Measurements from ENCODE around the gene GON4L. TPM values are rescaled to one million over a fixed set of nuclear protein-coding genes. Genes with fewer than 3 reads are reported as not detected.
"Not testable (repeated sequence)": the region's sequence is repeated elsewhere in the genome, so short reads cannot be mapped to it uniquely, and the experiment has no call there.

The GON4L gene
- total RNA-seq, 5 donors from 2014 or later (not counting 1 experiment from before 2014, with no cell fraction given) = 101 to 113 (median 105) TPM

- peaks cover 0 to 66% of the 10 kb centered on the region in 2 donors for H3K36me3 ChIP-seq (ENCODE audit: control insufficient read depth in 2 of 2, extremely low read depth in 1 of 2, insufficient read depth in 1 of 2, low read length in 1 of 2)
- H3K27ac Mint-ChIP-seq = no peak overlapping the region
These were observed 55.9 kb downstream of the GON4L start for GRCh38 chr1:155801149-155801548.

GRCh38 chr1:155795618-155796017 lies 61.4 kb downstream of the GON4L start:
- H3K9me3 ChIP-seq; H3K27ac ChIP-seq (ENCODE audit: low read length); DNase-seq; H3K4me3 ChIP-seq (ENCODE audit: control insufficient read depth in 1 of 2, extremely low read depth in 1 of 2, low read length in 1 of 2); POLR2A ChIA-PET; H3K27me3 ChIP-seq (replicated peaks in 1 of 2; ENCODE audit: control insufficient read depth in 2 of 2, extremely low read depth in 1 of 2, insufficient read depth in 2 of 2, low read length in 1 of 2); CTCF ChIA-PET; H3K27ac Mint-ChIP-seq; H3K4me1 ChIP-seq (ENCODE audit: control insufficient read depth in 1 of 2, extremely low read depth in 1 of 2, insufficient read depth in 2 of 2, low read length in 2 of 2); H3K4me3 Mint-ChIP-seq; H3K4me1 Mint-ChIP-seq; H3K9me3 Mint-ChIP-seq; H3K27me3 Mint-ChIP-seq; ATAC-seq (replicated peaks in 1 of 4): not testable (repeated sequence)
- H3K36me3 ChIP-seq (ENCODE audit: control insufficient read depth in 2 of 2, extremely low read depth in 1 of 2, insufficient read depth in 1 of 2, low read length in 1 of 2) = peaks cover 3 to 62% of the 10 kb centered on the region in 2 donors
- 100% methylated on average over 1 of the region's 4 CpGs for WGBS (ENCODE audit: insufficient coverage)
- peaks cover 32% of the 10 kb centered on the region for H3K36me3 Mint-ChIP-seq

More at GRCh38 chr1:155801149-155801548, 55.9 kb downstream of the GON4L start:
- DNase-seq (no peak), ATAC-seq (replicated peaks in 1 of 4) (no peak)
- H3K4me1 Mint-ChIP-seq = no peaks in the 10 kb centered on the region
- Histone ChIP-seq H3K27me3 (replicated peaks in 1 of 2; ENCODE audit: control insufficient read depth in 2 of 2, extremely low read depth in 1 of 2, insufficient read depth in 2 of 2, low read length in 1 of 2) (no peaks in the 10 kb centered on the region), H3K9me3 (no peaks in the 10 kb centered on the region), H3K4me3 (ENCODE audit: control insufficient read depth in 1 of 2, extremely low read depth in 1 of 2, low read length in 1 of 2) (no peak overlapping the region), H3K27ac (ENCODE audit: low read length) (no peak overlapping the region), H3K4me1 (ENCODE audit: control insufficient read depth in 1 of 2, extremely low read depth in 1 of 2, insufficient read depth in 2 of 2, low read length in 2 of 2) (no peaks in the 10 kb centered on the region)
- peaks cover 40% of the 10 kb centered on the region for H3K36me3 Mint-ChIP-seq
- H3K4me3 Mint-ChIP-seq = no peak overlapping the region
- H3K27me3 Mint-ChIP-seq = no peaks in the 10 kb centered on the region
- ChIA-PET POLR2A (no interaction called here), CTCF (no interaction called here)
- no peaks in the 10 kb centered on the region for H3K9me3 Mint-ChIP-seq

DNA sequence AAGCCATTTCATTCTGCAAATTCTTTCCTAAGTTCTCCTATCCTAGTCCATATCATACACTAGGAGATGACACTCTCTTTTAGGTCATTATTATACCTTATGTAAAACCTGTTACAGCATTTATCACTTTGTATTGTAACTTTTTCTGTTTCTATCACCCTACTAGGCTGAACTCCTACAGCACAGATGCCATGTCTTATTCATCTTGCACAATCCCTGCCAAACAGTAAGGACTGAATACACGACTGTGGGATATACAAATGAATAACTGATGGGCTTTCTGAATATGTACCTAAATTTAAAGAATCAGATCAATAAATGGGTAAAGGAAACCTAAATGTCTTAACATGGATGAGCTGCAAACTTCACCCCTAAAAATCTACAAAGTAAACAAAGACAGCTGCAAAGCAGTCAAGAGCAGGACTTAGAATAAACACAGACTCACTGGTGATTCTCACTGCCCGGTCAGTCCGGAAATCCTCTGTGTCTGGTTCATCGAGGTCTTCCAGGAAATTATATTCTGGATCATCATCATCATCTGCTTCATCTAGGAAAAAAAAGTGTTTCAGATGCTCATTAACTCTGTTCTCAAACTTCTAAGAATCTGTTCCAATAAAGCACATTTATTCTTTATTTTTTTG lies 62.3 kb downstream of the GON4L start:
- Mint-ChIP-seq H3K27ac (peak overlapping the region in 1 of 2 donors; percentile 8), H3K9me3 (no peaks in the 10 kb centered on the region), H3K27me3 (no peaks in the 10 kb centered on the region), H3K4me3 (no peak overlapping the region), H3K36me3 (peaks cover 31% of the 10 kb centered on the region), H3K4me1 (no peaks in the 10 kb centered on the region)
- ChIA-PET POLR2A (no interaction called here), CTCF (interaction anchor here in 1 of 2 donors (0.6 kb wide), 1 partner anchor 11 kb away, joined by 4 read pairs; no protein-coding TSS in a partner anchor)
- Histone ChIP-seq H3K4me3 (ENCODE audit: control insufficient read depth in 1 of 2, extremely low read depth in 1 of 2, low read length in 1 of 2) (no peak overlapping the region), H3K27me3 (replicated peaks in 1 of 2; ENCODE audit: control insufficient read depth in 2 of 2, extremely low read depth in 1 of 2, insufficient read depth in 2 of 2, low read length in 1 of 2) (no peaks in the 10 kb centered on the region), H3K9me3 (no peaks in the 10 kb centered on the region), H3K27ac (ENCODE audit: low read length) (no peak overlapping the region), H3K36me3 (ENCODE audit: control insufficient read depth in 2 of 2, extremely low read depth in 1 of 2, insufficient read depth in 1 of 2, low read length in 1 of 2) (peaks cover 3 to 62% of the 10 kb centered on the region in 2 donors), H3K4me1 (ENCODE audit: control insufficient read depth in 1 of 2, extremely low read depth in 1 of 2, insufficient read depth in 2 of 2, low read length in 2 of 2) (no peaks in the 10 kb centered on the region)
- ATAC-seq (replicated peaks in 1 of 4) (no peak), DNase-seq (no peak)
- 93% methylated on average over 2 of the region's 4 CpGs for WGBS (ENCODE audit: insufficient coverage)

- Mint-ChIP-seq H3K4me1 (no peaks in the 10 kb centered on the region), H3K27ac (no peak overlapping the region), H3K4me3 (no peak overlapping the region), H3K36me3 (peaks cover 26% of the 10 kb centered on the region), H3K9me3 (no peaks in the 10 kb centered on the region), H3K27me3 (no peaks in the 10 kb centered on the region)
- WGBS (ENCODE audit: insufficient coverage) = no CpG with 5 or more reads among the region's 1 CpG
- H3K4me3 ChIP-seq (ENCODE audit: control insufficient read depth in 1 of 2, extremely low read depth in 1 of 2, low read length in 1 of 2) = no peak overlapping the region
- no peaks in the 10 kb centered on the region for H3K27me3 ChIP-seq (replicated peaks in 1 of 2; ENCODE audit: control insufficient read depth in 2 of 2, extremely low read depth in 1 of 2, insufficient read depth in 2 of 2, low read length in 1 of 2)
- H3K36me3 ChIP-seq (ENCODE audit: control insufficient read depth in 2 of 2, extremely low read depth in 1 of 2, insufficient read depth in 1 of 2, low read length in 1 of 2) = peaks cover 3 to 49% of the 10 kb centered on the region in 2 donors
- no peaks in the 10 kb centered on the region for H3K4me1 ChIP-seq (ENCODE audit: control insufficient read depth in 1 of 2, extremely low read depth in 1 of 2, insufficient read depth in 2 of 2, low read length in 2 of 2)
- DNase-seq = no peak
- POLR2A ChIA-PET = no interaction called here
- no peak overlapping the region for H3K27ac ChIP-seq (ENCODE audit: low read length)
- H3K9me3 ChIP-seq = no peaks in the 10 kb centered on the region
- CTCF ChIA-PET = interaction anchor here in 1 of 2 donors (0.6 kb wide), 1 partner anchor 443 kb away, joined by 9 read pairs; no protein-coding TSS in a partner anchor
- no peak for ATAC-seq (replicated peaks in 1 of 4)
These were observed 63.8 kb downstream of the GON4L start for GRCh38 chr1:155793213-155793612.

DNA sequence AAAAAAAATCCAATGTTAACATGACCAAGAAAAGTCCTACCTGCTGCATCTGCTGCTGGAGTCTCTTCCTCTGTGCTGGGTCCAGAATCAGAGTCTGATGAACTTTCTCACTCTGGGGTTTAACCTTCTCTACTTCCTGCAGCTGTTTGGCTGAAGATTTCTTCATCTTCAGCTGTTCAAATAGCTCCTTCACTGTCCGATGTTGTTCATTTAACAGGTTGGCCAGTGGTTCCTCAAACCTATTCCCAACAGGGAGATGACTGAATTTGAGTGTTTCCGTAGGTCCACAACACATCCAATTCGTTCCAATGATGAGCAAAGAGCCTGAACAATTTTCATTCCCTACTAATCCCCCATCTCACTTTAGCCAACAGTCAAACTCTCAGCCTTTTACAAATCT lies 79.4 kb downstream of the GON4L start:
- no peak for ATAC-seq (replicated peaks in 1 of 4)
- CTCF ChIA-PET = no interaction called here
- no peak overlapping the region for H3K4me3 Mint-ChIP-seq
- no peaks in the 10 kb centered on the region for H3K9me3 Mint-ChIP-seq
- H3K27me3 Mint-ChIP-seq = no peaks in the 10 kb centered on the region
- peaks cover 0 to 11% (median 3%) of the 10 kb centered on the region in 3 donors for H3K4me1 Mint-ChIP-seq
- WGBS (ENCODE audit: insufficient coverage) = 94% methylated on average over 2 of the region's 3 CpGs
- Histone ChIP-seq H3K36me3 (ENCODE audit: control insufficient read depth in 2 of 2, extremely low read depth in 1 of 2, insufficient read depth in 1 of 2, low read length in 1 of 2) (peaks cover 0 to 55% of the 10 kb centered on the region in 2 donors), H3K4me3 (ENCODE audit: control insufficient read depth in 1 of 2, extremely low read depth in 1 of 2, low read length in 1 of 2) (no peak overlapping the region), H3K27me3 (replicated peaks in 1 of 2; ENCODE audit: control insufficient read depth in 2 of 2, extremely low read depth in 1 of 2, insufficient read depth in 2 of 2, low read length in 1 of 2) (no peaks in the 10 kb centered on the region), H3K4me1 (ENCODE audit: control insufficient read depth in 1 of 2, extremely low read depth in 1 of 2, insufficient read depth in 2 of 2, low read length in 2 of 2) (no peaks in the 10 kb centered on the region), H3K27ac (ENCODE audit: low read length) (no peak overlapping the region), H3K9me3 (no peaks in the 10 kb centered on the region)
- peak overlapping the region in 1 of 2 donors; percentile 32 for H3K27ac Mint-ChIP-seq
- H3K36me3 Mint-ChIP-seq = peaks cover 49% of the 10 kb centered on the region
- POLR2A ChIA-PET = interaction anchor here in 1 of 2 donors (0.6 kb wide), 2 partner anchors 24 to 262 kb away, joined by 4 to 9 read pairs; no protein-coding TSS in a partner anchor
- DNase-seq = no peak

DNA sequence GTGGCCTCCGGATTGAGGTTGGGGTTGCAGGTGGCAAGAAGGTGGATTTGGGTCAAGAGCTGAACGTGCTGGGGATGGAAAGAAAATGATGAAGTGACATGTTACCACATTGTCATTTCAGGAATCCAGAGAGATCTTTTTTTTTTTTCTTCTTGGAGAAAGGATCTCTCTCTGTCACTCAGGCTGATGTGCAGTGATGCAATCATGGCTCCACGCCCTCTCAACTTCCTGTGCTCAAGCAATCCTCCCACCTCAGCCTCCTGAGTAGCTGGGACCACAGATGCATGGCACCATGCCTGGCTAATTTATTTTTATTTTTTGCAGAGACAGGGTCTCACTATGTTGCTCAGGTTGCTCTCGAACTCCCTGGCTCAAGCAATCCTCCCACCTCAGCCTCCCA lies 80.6 kb downstream of the GON4L start:
- peak overlapping the region; percentile 24 to 53 for H3K27ac Mint-ChIP-seq
- H3K27me3 ChIP-seq (replicated peaks in 1 of 2; ENCODE audit: control insufficient read depth in 2 of 2, extremely low read depth in 1 of 2, insufficient read depth in 2 of 2, low read length in 1 of 2) = no peaks in the 10 kb centered on the region
- ChIA-PET POLR2A (no interaction called here), CTCF (no interaction called here)
- H3K9me3 Mint-ChIP-seq = no peaks in the 10 kb centered on the region
- H3K27ac ChIP-seq (ENCODE audit: low read length) = no peak overlapping the region
- 89% methylated on average over 2 of the region's 4 CpGs for WGBS (ENCODE audit: insufficient coverage)
- no peak overlapping the region for H3K4me3 Mint-ChIP-seq
- no peak overlapping the region for H3K4me3 ChIP-seq (ENCODE audit: control insufficient read depth in 1 of 2, extremely low read depth in 1 of 2, low read length in 1 of 2)
- ATAC-seq (replicated peaks in 1 of 4) = no peak
- H3K27me3 Mint-ChIP-seq = no peaks in the 10 kb centered on the region
- H3K9me3 ChIP-seq = no peaks in the 10 kb centered on the region
- H3K4me1 ChIP-seq (ENCODE audit: control insufficient read depth in 1 of 2, extremely low read depth in 1 of 2, insufficient read depth in 2 of 2, low read length in 2 of 2) = no peaks in the 10 kb centered on the region
- peaks cover 0 to 11% (median 3%) of the 10 kb centered on the region in 3 donors for H3K4me1 Mint-ChIP-seq
- no peak for DNase-seq
- peaks cover 55% of the 10 kb centered on the region for H3K36me3 Mint-ChIP-seq
- peaks cover 4 to 63% of the 10 kb centered on the region in 2 donors for H3K36me3 ChIP-seq (ENCODE audit: control insufficient read depth in 2 of 2, extremely low read depth in 1 of 2, insufficient read depth in 1 of 2, low read length in 1 of 2)
